DMS53 (cell line): ENCODE data around the gene PSMA6.
"Not testable (repeated sequence)": the region's sequence is repeated elsewhere in the genome, so short reads cannot be mapped to it uniquely, and the experiment has no call there.

Experiments used
- DNase-seq: peaks from one replicate; lab custom pipeline; 2025; lab: John Stamatoyannopoulos, UW

The PSMA6 gene

DNA sequence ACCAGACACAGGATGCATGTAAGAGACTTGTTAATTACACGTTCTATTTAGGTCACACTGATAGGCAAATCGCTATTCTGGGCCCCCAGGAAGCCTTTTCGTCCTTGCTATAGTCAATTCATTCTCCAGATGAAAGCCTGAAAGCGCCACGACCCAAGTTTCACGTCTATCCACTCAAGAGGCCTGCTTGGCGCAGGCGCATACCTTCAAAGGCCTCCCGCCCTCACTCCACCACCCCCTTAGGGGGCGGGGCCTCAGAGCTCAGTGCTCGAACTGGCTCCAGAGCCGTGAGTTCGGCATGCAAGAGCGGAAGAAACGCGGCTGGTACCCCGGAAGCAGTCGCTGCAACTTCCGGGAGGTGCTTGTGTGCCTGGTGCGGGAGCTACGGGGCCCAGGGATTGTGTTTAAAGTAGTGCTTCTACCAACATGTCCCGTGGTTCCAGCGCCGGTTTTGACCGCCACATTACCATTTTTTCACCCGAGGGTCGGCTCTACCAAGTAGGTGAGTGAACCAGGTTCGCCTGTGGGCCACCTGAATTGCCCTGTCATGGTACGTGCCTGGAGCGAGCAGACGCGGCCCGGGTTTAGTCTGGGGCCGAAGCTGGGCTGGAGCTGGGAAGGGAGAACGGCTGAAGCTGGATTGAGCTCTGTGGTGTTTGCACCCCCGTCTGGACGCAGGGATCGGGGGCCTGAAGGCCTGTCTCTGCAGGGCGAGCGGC lies at the start of gene PSMA6:
PSMA6 (plus strand) TSS at position 332 of the 719 bp plus-strand sequence; CDS start at position 427, 95 bp downstream.
- DNase-seq, result peak; percentile 99

DNA sequence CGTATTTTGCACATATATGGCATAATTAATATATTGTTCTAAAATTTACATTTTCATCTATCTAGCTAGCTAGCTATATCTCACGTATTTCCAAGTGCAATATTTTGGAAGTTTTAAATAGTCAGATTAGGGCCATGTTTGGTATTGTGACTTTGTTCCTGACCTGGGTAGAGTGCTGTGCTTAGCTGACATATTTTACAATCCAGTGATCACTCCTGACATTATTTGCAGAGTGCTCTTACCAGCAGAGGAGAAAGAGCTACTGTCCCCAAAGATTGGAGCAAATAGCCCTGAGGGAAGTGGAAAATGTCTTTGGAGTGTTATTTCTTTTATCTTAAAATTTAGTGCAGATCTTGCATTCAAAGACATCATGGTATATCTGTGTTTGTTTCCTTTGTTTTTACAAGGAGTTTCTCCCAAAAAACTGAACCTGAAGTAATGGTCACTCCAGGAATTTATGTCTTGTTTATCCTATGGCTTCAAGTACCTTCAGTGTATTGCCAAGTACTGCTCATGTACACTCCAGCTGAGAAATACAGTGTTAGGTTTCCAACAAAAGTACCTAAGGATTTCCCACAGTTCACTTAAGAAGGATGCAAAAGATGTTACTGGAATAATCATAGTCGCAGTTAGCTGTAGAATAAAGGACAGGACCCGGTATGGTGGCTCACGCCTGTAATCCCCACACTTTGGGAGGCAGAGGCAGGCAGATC lies 49.4 kb upstream of the PSMA6 start:
- DNase-seq, result no peak

DNA sequence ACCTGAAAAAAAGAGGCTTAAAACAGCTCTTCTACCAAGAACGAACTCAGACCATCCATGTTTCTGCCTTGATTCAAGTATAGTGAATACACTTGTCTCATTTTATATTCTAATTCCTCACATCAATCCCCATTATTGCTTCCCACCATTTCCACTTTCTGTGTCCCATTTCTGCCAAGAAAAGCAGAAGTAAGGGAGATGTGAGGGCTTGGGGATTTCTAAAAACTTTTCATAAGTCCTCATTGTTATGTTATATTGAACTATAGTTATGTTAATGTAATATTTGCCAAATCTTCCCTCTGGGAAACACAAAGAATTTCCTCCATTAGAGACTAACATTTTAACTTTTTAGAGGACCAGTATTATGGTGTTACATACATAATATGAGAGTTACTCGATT lies 48.2 kb upstream of the PSMA6 start:
- DNase-seq, result no peak

DNA sequence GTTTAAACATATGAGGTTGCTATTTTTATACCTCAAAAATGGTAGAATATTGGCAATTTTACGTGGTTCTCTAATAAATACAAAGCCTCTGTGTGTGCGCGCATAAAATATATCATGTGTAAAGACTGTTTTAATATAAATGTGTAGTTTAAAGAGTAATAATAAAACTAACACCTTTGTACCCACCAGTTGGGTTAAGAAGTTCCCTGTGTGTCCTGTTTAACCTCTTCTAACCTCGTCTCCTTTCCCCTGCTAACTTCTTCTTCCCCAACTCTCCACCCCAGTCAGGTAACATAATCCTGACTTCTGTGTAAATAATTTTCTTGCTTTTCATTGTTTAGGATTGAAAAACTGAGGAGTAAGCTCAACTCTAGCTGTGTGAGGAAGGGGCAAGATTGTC lies 47.6 kb upstream of the PSMA6 start:
- DNase-seq, result no peak

DNA sequence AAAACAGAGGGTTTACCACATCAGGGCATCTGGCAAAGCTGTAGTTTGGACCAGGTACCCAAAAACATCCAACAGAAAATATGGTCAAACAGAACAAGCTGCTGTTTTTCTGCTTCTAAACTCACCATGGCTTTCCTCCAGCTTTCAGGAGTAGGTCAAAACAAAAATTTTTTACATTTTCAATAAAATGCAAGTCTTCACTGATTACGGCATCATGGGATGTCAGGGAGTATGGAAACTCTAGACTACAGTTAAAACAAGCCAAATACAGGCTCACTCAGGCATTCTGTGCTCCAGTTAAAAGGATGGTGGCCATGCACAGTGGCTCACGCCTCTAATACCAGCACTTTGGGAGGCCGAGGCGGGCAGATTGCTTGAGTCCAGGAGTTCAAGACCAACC lies 47.1 kb upstream of the PSMA6 start:
- DNase-seq, result no peak

DNA sequence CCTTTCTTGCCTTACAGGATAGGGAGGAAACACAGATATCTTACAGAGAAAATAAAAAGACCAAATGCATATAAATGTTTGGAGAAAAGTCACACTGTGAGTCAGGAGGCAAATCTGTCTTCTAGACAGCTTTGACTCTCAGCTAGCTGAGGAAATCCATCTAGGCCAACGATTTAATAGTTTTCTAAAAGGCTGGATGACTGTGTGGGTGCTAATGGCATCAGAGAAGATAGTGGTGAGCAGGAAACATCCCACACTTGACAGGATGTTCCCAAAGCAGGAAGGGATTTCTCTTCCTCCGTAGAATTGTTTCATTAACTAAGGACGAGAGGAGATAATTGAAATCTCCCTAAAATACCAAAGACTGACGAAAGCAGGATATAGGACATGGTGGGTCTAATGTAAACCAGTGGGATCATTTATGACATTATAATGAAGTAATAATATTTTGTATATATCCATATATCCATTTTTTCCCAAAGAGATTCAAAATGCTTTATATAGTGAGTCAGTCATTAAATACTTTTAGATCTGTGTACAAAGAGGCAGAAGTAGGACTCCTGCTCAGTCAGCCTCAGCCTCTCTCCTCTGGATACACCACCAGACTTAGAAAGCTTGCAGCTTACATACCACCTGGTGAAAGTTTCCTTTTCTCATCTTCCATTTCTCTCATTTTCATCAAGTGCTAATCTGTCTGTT lies 44.3 kb upstream of the PSMA6 start:
- no peak for DNase-seq

DNA sequence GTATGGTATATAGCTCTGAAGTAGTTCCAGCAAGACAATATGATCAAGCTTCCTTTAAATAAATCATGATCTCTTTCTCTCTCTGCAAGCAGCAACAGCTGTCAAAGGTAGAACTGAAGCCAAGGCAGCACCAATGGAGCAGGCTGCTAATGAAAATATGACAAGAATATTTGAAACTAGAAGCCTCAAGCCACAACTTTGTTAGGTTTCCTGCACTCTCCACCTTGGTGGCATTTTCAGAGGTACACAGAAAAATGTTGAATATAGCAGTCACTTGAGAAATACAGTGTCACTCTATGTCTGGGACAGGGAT lies 43.8 kb upstream of the PSMA6 start:
- no peak for DNase-seq

DNA sequence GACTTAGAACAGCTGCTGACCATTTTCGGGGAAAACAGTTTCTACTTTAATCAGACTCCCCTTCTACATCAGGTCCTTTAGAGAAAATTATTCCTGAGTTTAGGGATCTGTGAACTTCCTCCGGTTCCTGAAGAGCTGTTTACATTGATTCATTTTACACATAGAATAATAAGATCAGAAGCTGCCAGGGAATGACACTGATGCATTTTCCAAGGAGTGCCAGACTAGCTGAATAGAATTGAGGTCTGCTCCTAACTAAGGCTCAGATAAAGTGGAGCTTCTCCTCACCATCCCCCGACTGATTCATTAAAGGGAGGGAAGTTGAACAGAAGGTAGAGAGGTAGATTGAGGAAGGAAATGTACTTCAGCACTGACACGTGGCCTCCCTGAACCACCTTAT lies 41.9 kb upstream of the PSMA6 start:
- DNase-seq, result no peak

DNA sequence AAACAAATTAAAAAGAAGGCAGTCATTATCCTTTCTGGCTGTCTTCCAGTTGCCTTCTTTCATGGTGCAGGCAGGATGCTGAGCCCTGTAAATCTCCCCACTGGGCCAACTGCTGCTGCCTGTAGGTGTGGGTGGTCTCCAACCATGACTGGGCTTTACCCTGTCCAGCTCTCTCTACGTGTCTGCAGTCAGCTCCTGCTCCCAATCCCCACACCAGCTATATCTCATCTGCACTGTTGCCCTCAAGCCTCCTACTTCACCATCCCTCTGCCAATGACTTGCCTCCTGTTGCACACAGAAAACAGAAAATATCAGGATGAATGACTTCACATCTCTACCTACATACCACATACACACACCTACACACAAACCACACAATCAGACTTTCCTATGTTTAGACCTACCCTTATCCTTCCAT lies 39.7 kb upstream of the PSMA6 start:
- DNase-seq, result no peak

DNA sequence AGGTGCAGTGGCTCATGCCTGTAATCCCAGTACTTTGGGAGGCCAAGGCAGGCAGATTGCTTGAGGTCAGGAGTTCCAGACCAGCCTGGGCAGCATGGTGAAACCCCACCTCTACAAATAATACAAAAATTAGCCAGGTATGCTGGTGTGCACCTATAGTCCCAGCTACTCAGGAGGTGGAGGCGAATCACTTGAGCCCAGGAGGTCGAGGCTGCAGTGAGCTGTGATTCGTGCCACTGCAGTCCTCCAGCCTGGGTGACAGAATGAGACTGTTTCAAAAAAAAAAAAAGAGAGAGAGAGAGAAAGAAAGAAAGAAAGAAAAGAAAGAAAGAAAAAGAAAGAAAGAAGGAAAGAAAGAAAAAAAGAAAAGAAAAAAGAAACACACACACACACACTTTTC lies 39.1 kb upstream of the PSMA6 start:
- DNase-seq, result not testable (repeated sequence)

DNA sequence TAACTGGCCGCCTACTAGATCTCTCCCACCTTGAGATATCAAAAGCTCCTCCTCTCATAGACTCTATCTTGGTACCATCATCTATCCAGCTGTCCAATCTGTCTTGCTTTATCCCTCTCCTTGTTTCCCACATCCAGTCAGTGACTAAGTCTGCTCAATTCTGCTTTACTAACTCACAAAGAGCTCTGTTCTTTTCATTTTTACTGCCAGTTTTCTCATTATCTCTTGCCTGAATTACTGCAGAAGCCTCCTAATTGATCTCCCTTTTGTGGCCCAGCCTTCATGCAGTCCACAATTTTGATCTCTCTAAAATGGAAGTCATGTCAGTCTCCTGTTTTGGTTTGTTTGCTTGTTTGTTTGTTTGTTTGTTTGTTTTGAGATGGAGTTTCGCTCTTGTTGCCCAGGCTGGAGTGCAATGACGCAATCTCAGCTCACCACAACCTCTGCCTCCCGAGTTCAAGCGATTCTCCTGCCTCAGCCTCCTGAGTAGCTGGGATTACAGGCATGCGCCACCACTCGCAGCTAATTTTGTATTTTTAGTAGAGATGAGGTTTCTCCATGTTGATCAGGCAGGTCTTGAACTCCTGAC lies 38.1 kb upstream of the PSMA6 start:
- not testable (repeated sequence) for DNase-seq

DNA sequence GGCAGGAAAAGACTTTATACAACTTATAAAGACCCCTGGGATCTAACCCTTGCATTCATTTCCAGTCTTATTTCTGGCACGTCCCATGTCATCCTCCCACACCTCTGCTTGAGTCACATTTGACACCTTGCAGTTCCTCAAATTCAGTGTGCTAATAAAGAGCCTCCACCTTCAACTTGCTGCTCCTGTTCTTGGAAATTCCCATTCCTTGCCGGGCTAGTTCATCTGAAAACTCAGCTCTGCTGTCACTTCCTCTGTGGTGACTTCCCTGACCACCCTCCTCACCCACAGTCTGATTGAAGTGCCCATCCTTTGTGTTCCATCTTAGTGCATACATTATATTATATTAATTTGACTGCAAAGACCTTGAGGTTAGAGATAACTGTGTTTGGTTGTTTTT lies 37.4 kb upstream of the PSMA6 start:
- DNase-seq, result no peak

DNA sequence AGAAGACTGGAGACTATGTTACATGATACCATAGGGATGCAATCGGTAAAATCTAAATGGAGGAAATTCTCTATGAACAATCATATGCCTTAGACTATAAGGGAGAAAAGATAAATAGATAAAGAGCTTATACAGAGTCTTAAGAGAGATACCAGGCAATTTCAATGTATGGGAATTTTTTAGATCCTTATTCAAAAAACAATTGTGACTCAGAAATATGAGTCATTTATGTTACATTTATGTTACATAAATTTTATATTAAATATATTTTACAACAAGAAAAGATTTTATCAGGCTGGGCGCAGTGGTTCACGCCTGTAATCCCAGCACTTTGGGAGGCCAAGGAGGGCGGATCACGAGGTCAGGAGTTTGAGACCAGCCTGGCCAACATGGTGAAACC lies 36.5 kb upstream of the PSMA6 start:
- no peak for DNase-seq

DNA sequence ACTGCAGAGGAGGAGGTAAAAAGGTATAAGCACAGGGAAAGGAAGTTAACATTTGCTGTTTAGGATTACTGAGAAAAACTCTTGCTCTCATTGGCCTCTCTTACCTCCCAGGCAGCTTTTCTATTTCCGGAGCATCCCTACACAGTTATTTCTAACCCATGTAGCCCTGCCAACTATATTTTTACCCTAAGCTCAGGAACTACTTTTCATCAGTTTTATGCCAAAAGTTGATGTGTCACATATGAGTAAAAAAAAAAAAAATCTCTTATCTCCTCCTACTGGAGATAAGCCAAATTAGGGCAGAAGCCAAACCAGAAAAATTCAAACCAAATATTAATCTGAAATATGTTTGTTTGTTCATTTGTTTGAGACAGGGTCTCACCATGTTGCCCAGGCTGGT lies 34.4 kb upstream of the PSMA6 start:
- no peak for DNase-seq

DNA sequence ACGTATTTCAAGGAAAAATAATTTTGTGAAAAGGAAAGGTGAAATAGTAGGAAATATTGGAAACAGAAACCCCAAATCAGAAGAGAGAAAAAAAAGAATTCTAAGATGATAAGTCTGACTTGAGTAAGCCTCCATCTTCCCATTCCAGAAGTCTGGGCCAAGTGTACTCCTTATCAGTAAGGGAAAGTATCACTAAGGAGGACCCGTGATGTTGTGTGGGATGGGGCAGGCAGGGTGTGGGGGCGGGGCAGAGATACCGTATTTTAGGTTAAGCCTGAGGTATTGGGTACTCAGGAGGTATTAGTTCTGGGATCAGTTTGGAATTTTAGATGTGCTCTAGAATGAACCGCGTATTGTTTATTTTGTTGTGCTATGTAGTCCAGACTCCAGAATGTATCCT lies 33.8 kb upstream of the PSMA6 start:
- DNase-seq, result no peak

DNA sequence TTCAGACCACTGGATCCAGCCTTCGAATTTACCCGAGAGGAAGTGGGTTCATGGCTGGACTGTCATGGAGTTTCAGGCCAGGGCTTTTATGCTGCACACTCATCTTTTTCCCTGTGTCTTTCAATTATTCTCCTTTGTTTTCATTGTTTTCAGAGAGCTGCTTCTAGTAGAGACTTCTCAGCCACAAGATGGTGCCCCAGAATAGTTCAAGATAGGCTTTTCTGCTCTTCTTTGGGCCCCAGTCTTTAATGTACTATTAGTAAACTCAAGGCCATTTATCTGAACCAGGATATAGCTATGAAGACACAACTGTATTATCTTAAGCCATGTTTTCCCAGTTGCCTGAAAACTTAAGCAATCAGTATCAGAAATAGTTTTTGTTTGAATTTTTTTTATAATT lies 30.4 kb upstream of the PSMA6 start:
- no peak for DNase-seq

DNA sequence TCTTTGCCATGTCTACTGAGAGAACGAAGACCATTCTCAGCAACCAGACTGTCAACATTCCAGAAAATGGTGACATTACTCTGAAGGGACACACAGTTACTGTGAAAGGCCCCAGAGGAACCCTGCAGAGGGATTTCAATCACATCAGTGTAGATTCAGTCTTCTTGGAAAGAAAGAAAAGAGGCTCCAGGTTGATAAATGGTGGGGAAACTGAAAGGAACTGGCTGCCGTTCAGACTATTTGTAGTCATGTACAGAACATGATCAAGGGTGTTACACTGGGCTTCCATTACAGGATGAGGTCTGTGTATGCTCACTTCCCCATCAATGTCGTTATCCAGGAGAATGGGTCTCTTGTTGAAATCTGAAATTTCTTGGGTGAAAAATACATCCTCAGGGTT lies 29.7 kb upstream of the PSMA6 start:
- DNase-seq, result no peak

DNA sequence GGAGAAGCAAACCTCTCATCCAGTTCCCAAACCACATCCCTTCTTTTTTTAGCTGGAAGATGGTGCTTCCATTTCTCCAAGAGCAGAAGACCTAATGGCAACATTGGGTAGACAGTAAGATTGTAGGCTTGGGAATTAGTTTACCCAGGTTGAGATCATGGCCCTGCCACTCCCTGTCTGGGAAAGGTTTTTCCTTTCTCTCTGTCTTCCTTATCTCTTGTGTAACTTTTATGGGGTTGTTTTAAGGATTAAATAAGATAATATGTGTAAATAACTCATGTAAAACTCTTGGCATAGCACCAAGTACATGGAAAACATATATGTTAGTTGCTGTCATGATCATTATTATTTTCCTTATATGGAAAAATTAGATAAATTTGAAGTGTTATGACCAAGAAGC lies 23.2 kb upstream of the PSMA6 start:
- DNase-seq, result no peak

DNA sequence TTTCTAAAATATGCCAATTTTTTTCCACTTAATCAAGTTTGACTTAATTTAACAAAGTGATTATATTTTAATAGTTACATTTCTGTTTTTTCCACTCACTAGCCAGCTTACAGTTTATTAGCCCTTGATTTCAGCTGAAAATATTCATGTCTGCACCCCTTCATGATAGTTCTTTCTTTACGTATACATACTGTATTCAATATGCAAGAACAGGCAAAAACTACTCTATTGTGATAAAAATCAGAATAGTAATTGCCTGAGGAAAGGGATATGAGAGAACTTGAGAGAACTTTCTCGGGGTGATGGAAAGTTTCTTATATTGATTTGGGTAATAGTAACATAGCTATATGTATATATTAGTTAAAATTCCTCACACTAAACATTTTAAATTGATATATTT lies 17.4 kb upstream of the PSMA6 start:
- DNase-seq, result no peak

DNA sequence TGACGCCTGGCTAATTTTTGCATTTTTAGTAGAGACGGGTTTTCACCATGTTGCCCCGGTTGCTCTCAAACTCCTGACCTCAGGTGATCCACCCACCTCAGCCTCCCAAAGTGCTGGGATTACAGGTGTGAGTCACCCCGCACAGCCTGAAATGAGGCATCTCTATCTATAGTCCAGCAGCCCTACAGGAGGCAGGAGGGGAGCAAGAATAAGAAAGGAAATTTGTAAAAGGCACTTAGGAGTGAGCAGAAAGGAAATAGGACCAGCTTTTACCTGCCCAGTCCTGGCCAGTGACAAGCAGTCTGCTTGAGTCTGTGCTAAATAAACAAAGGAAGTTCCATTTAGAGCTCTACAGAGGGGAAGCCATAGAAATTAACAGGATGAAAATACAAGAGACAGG lies 15.0 kb upstream of the PSMA6 start:
- DNase-seq, result peak; percentile 43

DNA sequence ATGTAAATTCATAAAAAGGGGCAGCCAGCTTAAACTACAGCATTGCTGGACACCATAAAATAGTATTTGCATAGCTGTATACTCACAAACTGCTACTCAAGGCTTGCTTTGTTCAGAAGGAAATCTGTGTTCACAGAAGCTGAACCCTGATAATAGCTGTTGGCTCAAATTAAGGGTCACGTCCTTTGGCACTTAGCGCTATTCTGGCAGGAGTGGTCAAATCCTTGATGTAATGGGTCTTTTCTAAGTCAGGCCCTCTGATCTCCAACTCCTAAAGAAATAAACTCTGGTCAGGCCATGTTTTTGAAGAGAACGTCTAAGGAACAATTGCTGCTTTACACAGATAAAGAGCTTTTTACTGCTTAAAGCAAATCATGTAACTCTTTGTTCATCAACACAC lies 12.8 kb upstream of the PSMA6 start:
- no peak for DNase-seq

DNA sequence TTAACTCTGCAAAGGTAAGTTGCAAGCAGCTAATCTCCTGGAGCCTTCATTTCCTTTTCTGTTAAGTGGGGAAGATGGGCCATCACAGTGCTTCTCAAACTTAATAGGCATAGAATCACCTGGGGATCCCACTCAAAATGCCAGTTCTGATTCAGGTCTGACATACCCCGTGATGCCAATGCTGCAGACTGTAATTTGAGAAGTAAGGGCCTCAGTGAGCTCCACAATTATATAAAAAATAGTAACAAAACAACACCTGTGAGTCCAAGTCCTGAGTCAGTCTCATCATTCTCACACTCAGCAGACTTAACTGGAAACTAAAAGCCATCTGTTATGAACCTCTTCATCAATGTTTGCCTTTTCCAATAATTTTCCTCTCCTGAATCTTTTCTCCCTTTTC lies 10.8 kb upstream of the PSMA6 start:
- no peak for DNase-seq

DNA sequence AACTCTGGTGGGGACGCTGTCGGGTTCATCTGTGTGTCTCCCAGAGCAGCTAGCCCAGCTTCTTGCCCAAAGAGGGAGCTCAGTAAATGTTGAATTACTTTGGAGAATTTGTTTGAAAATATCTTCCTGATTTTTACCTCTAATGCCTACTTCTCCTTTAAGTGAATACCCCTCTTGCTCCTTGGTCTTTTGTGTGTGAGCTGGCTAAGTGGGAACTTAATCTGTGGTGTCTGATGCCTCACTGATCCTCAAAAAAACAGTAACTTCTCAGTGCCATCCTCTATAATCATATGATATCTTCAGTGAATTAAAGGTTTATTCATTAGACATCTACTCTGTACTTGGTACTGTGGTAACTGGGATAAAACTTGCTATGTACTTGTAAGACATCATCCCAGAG lies 7.7 kb upstream of the PSMA6 start:
- no peak for DNase-seq
